AML-193 (cell line): ENCODE results near the gene C19orf25.

Experiments used
- DNase-seq, 2 experiments: peaks; one replicate each; lab custom pipeline; 2025; lab: John Stamatoyannopoulos, UW

C19orf25 gene

GRCh38 chr19:1466461-1467214 is 12.4 kb downstream of the C19orf25 start:
- DNase-seq: no peak

DNA sequence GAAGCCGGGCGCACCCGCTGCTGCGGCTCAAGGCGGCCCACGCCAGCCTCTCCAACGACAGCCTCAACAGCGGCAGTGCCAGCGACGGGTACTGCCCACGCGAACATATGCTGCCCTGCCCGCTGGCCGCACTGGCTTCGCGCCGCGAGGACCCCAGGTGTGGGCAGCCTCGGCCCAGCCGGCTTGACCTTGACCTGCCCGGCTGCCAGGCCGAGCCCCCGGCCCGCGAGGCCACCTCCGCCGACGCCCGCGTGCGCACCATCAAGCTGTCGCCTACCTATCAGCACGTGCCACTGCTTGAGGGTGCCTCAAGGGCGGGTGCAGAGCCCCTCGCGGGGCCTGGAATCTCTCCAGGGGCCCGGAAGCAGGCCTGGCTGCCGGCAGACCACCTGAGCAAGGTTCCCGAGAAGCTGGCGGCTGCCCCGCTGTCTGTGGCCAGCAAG is 13.0 kb downstream of the C19orf25 start:
- no peak for DNase-seq

GRCh38 chr19:1465191-1466016 is 13.6 kb downstream of the C19orf25 start:
- DNase-seq: no peak

- DNase-seq: no peak
These were observed 17.2 kb downstream of the C19orf25 start for GRCh38 chr19:1461862-1462261.

DNA sequence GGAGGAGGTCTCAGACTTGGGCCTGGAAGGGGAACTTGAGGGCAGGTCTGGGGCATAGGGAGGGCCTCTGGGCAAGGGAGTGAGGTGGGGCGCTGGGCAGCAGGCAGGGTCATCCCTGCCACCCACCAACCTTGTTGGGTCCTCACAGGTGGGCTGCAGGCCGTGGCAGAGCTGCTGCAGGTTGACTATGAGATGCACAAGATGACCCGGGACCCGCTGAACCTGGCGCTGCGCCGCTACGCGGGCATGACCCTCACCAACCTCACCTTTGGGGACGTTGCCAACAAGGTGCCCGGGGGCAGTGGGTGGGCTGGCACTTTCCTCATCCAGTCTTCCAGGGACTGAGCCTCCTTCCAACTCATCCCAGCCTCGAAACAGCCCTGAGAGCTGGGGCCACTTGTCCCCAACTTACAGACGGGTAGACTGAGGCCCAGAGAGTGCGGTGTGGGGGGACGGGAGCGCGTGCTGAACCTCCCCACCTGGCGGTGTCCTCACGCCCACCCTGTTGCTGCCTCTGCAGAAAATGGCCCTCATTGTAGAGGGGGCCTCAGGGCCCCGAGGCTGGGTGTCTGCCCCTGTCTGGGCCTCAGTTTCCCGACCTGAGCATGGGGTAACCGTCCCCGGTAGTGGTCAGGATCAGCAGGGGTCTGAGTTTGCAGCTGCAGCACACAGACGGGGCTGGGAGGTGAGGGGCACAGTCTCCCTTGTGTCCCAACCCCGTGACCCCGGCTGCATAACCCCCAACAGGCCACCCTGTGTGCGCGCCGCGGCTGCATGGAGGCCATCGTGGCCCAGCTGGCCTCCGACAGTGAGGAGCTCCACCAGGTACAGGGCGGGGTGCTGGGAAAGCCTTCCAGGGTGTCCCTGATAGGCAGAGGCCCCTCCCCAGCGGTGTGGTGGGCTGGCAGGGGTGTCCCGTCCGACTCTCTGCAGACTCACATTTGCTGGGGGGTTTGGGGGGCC is 18.7 kb downstream of the C19orf25 start:
- DNase-seq: no peak

DNA sequence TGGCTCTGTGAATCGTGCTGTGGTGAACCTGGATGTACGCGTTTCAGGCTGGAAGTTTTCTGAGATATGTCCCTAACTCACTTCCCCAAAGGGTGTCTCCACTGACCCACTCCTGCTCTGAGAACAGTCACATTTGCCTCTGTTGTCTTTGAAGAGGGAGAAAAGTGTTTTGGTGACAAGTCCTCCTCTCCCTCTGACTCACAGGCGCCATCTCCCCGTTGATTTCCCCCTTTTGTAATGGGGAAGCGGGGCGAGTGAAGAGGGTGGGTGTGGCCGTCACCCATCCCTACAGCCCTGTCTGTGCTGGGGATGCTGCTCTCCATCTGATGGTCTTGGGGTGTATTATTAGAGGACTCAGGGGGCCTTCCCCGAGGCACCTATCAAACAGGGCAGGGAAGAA is 19.5 kb downstream of the C19orf25 start:
- no peak for DNase-seq

DNA sequence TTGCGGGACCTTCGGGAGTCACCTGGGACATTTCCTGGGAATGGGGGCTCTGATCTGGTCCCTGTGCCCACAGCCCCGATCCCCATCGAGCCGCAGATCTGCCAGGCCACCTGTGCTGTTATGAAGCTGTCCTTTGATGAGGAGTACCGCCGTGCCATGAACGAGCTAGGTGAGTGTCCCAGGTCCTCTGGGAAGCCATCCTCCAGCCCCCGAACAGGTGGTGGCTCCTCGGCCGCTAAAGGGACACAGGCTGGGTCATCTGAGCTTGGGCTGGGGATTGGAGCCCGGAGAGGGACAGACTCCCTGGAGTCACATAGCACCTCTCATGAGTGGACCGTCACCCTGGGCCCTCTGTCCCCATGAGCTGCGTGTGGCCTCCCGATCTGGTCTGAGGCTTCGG is 21.1 kb downstream of the C19orf25 start:
- DNase-seq: no peak

DNA sequence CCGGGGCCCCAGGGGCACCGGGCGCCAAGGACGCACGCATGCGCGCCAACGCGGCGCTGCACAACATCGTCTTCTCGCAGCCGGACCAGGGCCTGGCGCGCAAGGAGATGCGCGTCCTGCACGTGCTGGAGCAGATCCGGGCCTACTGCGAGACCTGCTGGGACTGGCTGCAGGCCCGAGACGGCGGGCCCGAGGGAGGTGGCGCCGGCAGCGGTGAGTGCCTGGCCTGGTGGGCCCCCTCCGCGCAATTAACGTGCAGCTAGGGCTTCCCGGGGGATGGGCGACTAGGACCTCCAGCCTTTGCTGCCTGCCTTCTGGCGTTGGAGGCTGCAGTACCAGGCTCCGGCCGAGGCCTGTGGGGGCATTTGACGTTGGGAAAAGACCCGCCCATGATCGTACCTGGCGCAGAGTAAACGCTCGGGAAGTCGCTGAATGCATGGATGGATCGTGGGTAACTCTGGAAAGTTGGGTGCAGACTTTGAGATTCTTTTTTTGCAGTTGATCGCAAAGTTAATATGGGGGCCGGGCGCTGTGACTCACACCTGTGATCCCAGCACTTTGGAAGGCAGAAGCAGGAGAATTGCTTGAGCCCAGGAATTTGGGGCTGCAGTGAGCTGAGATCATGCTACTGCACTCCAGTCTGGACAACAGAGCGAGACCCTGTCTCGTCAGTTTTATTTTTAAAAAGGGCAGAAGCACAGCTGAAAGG is 21.8 kb downstream of the C19orf25 start:
- no peak for DNase-seq

DNA sequence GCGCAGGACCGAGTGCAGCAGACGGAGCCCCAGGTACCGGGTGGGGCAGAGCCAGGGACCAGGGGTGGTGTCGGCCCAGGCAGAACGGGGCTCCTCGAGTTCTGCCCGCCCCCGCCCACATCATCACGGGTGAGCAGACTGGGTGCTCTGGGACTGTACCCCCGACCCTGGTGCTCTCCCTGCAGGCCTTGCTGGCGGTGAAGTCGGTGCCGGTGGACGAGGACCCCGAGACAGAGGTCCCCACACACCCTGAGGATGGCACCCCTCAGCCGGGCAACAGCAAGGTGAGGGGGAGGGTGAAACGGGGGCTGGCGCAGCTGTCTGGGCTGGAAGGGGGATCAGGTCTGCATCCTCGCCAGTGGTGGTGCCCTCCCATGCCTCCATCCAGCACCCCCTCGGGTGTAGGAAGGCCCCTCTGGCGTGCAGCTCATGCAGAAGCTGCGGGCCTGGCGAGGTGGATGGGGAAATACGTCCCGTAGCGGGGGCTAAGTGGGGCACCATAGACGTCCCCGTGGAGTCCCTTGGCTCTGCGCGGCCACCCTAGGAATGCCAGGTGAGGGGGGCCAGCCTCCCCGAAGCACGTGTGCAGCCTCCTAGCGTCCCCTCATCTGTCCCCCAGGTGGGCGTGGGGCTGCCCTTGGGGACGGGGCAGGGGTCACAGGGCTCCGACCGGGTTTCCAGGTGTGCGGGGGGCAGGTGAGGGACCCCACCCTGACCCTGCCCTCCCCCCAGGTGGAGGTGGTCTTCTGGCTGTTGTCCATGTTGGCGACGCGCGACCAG is 22.7 kb downstream of the C19orf25 start:
- DNase-seq: no peak

- peak in 1 of 2 experiments; percentile 19 for DNase-seq
These were observed 23.5 kb downstream of the C19orf25 start for GRCh38 chr19:1455336-1456120.

DNA sequence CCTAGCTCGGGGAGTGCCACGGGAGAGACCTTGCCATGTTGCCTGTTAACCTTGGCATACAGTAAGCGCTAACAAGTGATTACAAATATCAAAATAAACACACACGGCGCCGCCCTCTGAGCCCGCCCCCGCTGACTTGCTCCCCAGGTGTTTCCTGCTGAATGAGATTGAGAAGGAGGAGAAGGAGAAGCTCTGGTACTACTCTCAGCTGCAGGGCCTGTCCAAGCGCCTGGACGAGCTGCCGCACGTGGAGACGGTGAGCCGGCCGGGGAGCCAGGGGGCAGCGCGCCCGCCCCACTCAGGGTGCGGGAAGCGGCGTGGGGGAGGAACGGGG is 24.0 kb downstream of the C19orf25 start:
- DNase-seq: no peak

GRCh38 chr19:1453525-1454364 is 25.3 kb downstream of the C19orf25 start:
- DNase-seq: no peak

DNA sequence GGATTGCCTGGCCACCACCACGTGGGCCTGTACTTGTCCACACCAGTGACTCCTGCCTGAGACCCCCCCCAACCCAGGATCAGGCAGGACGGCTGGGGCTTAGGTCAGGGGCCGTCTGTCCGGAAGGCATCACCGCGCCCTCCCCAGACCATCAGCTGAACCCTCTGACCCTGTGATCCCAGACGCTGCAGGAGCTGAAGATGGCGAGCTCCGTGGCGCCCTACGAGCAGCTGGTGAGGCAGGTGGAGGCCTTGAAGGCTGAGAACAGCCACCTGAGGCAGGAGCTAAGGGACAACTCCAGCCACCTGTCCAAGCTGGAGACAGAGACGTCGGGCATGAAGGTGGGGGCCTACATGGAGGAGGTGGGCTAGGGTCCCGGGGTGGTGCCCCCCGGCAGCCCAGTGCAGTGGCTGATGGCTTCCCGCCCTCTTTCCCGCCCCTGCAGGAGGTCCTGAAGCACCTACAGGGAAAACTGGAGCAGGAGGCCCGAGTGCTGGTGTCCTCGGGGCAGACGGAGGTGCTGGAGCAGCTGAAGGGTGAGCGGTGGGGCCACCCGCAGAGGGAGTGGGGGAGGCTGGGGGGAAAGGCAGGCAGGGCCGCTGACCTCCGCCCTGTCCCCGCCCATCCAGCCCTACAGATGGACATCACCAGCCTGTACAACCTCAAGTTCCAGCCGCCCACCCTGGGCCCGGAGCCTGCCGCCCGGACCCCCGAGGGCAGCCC is 26.1 kb downstream of the C19orf25 start:
- no peak for DNase-seq

- no peak for DNase-seq
These were observed 26.9 kb downstream of the C19orf25 start for GRCh38 chr19:1451916-1452801.

DNA sequence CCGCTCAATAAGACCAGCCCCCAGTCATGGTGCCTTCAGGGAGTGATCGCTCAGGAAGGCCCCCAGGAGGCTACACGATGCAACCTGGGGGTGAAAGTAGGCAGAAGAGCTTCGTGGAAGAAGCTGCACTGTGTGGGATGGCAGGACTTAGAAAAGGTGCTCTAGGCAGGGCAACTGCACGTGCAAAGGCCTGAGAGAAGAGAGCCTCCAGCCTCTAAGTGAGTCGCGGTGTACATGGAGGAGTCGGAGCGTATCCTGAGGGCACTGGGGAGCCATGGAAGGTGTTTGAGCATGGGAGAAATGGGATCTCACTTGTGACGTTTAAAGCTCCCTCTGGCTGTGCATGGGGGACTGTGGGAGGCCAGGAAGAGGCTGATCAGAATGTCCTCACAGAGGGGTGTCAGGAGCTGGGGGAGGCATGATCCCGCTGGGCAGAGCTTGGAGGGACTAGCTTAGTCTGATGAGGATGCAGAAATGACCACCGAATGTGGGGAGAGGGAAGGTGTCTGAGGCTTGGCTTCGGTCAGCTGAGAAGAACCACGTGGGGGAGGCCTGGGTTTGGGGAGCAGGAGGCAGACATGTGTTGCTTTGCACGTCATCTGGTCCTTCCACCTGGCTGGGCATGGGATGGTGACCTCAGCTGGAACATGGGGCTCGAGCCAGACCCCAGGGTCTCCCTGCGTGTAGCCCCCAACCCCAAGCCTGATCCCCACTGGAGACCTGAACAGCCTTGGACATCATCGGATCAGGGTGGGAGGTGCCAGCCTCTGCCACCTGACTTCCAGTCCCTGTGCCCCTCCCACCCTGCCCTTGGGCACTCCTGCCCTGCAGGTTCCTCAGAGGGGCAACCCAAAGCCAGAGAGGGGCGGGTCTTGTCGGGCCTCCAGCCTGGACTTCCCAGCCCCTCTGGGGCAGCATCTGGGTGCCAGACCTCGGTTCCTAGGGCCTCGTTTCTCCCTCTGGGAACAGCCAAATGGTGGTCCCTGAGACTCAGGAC is 28.0 kb downstream of the C19orf25 start:
- DNase-seq: no peak
